Measurements from ENCODE around the gene GJA1. TPM values are rescaled to one million over a fixed set of nuclear protein-coding genes. Genes with fewer than 3 reads are reported as not detected.

The GJA1 gene
- total and polyA plus RNA-seq, 2 donors (not counting 1 experiment from before 2014, with no cell fraction given): 77.8 to 209 TPM

- H3K79me2 ChIP-seq (ENCODE audit: control insufficient read depth, insufficient read depth, low read length): no peaks in the 10 kb centered on the region
- H3K9ac ChIP-seq (ENCODE audit: insufficient read depth, low read length): no peak overlapping the region
- no peaks in the 10 kb centered on the region for H3K27me3 ChIP-seq (ENCODE audit: control insufficient read depth, insufficient read depth, low read length)
- no peaks in the 10 kb centered on the region for H3K36me3 ChIP-seq (ENCODE audit: control insufficient read depth, insufficient read depth, low read length)
- H3K4me3 ChIP-seq (replicated peaks in 1 of 4; ENCODE audit: control extremely low read depth in 1 of 4, insufficient read depth in 1 of 4, low read depth in 3 of 4, low read length in 4 of 4): no peak overlapping the region
- DNase-seq (ENCODE audit: low read depth in 2 of 2): peak in 1 of 2 donors; percentile 66
- H4K20me1 ChIP-seq (ENCODE audit: control insufficient read depth, extremely low read depth, insufficient read depth, low read length): no peaks in the 10 kb centered on the region
- H3K27ac ChIP-seq (ENCODE audit: insufficient read depth, low read length): no peak overlapping the region
- no peaks in the 10 kb centered on the region for H3K4me1 ChIP-seq (ENCODE audit: control insufficient read depth, extremely low read depth, insufficient read depth, low read length)
- no peak overlapping the region for H2AFZ ChIP-seq (ENCODE audit: low read length)
- TF ChIP-seq CTCF (conservative IDR thresholded peaks at IDR 0.05 in 1 of 2, IDR thresholded peaks at IDR 0.05 in 1 of 2; ENCODE audit: low read depth in 1 of 2, low read length in 2 of 2) (no peak), EZH2 (IDR thresholded peaks at IDR 0.05; ENCODE audit: low read length, missing control alignments) (no peak)
- no peaks in the 10 kb centered on the region for H3K9me3 ChIP-seq (ENCODE audit: control insufficient read depth, insufficient read depth, low read depth, low read length)
- H3K4me2 ChIP-seq (ENCODE audit: extremely low read depth, insufficient read depth, low read length): no peak overlapping the region
Measured at GRCh38 chr6:121498481-121499276, 63.2 kb downstream of the GJA1 start.

Other genes with a start within 250 kb of the GJA1 start
- 11.6 and 21.0 TPM in 2 replicates for gene TBC1D32, start 101.2 kb upstream of the GJA1 start, total RNA-seq
- gene TBC1D32, start 101.2 kb upstream of the GJA1 start, polyA plus RNA-seq: 4.9 and 6.3 TPM in 2 replicates